HG02852 (cell line): Measurements from ENCODE around the gene RANBP17.

Experiments used
- ATAC-seq: cut with Tn5 transposase; IDR thresholded peaks from one replicate; pipeline ENCODE4 v1.9.1; 2021; ENCODE audit warnings: mild to moderate bottlenecking, moderate library complexity; ENCODE audit not compliant: unreplicated experiment

The RANBP17 gene

DNA sequence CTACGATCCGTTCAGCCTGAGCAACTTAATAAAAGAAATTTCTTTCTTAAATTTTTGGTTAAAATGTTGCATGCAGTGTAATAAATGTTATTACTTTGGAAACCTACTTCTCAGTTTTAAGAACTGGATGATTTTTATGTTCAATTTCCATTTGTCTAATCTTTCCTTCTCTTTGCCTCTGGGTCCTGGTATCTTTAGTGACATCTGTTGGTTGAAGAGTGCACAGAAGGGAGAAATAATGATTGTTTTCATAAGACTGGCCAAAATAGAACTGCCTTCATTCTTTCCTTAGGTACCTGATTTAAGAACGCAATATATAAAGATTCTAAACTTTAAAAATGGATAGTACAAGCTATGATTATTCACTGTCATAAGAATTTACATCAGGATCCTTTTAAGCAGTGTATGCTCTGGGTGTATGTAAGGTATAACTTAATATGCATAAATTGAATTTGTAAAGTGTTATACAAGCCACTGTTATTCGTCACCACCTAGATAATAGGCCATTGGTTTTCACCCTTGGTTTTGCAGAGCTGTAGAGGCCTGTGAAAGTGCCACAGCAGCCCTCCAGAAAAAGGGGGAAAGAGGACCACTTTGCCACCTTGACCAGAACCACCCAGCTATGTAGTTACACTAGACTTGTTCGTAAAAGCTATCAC, 364.4 kb downstream of the RANBP17 start:
- no peak for ATAC-seq

DNA sequence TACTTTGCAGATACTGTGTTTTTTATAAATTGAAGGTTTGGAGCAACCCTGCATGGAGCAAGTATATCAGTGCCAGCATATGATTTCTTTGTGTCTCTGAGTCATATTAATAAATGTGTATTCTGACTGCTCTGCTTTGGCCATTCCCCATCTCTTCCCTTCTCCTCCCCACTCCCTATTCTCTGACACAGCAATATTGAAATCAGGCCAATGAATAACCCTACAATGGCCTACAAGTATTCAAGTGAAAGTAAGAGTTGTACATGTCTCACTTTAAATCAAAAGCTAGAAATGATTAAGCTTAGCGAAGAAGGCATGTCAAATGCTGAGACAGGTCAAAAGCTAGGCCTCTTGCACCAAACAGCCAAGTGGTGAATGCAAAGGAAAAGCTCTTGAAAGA, 365.0 kb downstream of the RANBP17 start:
- ATAC-seq = no peak

DNA sequence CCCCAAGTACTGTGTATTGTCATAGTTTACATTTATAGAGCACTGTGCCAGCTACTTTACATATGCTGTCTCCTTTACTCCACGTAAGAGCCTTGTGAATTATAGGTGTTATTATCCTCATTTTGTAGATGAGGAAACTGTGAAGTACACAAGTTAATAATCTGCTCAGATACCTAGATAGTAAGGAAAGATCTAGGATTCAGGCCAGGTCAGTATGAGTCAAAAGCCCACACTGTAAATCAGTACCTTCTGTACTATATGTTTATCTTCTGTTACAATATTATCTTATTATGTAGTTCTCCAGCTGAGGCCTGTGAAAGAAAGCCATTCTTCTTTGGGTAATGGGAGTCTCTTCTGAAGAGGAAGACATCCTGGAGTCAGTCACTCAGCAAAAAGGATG, 374.8 kb downstream of the RANBP17 start:
- ATAC-seq = no peak

DNA sequence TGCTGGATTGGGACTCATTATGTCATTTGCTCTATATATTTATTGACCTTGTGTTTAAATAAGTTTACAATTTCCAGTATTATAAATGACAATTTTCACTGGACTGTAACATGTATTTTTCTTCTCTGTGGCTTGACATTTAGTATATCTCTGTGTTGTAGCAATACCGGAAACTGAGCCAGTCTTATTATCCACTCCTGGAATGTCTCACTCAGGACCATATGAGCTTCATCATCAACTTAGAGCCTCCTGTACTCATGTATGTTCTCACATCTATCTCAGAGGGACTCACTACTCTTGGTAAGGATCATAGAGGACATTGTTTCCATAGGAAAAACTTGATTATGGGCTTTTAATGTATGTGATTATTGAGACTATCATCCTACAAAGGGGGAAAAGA, 380.7 kb downstream of the RANBP17 start:
- no peak for ATAC-seq

DNA sequence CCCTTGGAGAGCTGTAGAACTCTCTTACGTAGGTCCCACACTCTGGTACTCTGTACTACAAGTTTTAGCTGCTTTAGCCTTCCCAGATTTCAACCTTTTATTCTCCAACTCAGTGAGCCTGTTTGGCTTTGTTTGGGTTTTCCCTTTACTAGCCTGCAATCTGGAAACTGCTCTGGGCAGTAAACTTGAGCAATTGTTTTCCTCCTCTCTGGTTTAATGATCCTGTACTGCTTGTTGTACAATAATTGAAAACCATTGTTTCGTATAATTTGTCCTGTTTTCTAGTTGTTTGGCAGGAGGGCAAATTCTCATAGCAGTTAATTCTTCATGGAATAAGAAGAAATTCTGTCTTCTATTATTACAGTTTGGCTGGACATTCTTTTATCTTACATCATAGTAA, 384.4 kb downstream of the RANBP17 start:
- ATAC-seq = no peak

DNA sequence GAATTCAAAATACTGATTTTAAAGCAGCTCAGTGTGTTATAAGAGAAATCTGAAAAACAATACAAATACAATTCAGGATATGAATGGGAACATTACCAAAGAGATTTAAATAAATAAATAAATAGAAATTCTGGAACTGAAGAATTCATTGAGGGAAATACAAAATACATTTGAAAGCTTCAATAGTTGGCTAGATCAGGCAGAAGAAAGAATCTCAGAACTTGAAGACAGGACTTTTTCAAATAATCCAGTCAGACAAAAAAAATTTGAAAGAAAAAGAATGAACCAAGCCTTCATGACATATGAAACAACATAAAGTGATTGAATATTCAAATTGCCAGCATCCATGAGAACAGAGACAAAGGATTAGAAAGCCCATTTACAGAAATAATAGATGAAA, 387.6 kb downstream of the RANBP17 start:
- ATAC-seq = no peak

DNA sequence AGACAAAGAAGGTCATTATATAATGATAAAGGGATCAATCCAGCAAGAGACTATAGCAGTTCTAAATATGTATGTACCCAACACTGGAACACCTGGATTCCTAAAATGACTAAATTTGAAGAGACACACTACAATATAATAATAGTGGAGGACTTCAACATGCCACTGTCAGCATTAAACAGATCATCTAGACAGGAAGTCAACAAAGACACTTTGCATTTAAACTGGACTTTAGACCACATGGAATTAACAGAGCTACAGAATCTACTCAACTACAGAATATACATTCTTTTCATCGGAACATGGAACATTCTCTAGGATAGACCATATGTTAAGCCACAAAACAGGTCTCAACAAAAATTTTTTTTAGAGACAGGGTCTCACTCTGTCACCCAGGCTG, 388.9 kb downstream of the RANBP17 start:
- ATAC-seq = no peak

DNA sequence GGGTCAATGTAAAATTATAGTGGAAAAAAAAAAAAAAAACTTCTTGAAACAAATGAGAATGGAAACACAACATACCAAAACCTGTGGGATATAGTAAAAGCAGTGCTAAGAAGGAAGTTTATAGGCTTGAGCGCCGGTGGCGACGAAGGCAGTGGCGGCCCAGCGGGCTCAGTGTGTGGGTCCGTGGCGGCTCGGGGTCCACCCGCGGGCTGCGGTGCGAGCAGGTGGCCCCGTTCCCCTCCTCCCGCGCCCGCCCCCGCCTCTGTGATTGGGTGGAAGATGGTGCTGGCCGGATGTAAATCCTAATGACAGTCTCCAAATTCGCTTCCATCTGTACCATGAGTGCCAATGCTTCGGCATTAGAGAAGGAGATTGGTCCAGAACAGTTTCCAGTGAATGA, 389.7 kb downstream of the RANBP17 start:
- ATAC-seq = no peak

DNA sequence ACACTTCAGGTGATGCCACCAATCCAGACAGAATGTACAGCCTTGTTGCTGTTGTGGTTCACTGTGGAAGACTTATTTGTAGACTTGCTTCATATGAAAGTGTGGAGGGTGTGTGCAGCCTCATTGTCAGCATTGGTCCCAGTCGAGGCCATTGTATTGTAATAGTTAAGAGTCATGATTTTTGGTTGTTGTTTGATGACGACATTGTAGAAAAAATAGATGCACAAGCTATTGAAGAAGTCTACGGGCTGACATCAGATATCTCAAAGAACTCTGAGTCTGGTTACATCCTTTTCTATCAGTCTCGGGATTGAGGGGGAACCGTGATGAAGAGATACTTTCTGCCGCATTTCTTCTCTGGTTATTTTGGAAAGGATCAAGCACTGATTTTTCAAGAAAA, 390.9 kb downstream of the RANBP17 start:
- no peak for ATAC-seq

DNA sequence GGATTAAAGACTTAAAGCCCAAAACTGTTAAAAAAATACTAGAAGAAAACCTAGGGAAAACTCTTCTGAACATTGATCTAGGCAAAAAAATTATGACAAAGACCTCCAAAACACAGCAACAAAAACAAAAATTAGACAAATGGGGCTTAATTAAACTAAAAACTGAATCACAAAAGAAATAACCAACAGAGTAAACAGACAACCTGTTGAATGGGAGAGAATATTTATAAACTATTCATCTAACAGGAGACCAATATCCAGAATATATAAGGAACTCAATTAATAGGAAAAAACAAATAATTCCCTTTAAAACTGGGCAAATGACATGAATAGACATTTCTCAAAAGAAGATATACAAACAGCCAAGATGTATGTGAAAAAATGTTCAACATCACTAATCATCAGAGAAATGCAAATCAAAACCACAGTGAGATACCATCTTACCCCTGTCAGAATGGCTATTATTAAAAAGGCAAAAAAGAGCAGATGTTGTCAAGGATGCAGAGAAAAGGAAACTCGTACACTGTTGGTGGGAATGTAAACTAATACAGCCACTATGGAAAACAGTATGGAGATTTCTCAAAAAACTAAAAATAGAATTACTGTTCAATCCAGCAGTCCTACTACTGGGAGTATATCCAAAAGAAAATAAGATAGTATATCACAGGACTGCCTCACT, 397.1 kb downstream of the RANBP17 start:
- ATAC-seq = no peak

DNA sequence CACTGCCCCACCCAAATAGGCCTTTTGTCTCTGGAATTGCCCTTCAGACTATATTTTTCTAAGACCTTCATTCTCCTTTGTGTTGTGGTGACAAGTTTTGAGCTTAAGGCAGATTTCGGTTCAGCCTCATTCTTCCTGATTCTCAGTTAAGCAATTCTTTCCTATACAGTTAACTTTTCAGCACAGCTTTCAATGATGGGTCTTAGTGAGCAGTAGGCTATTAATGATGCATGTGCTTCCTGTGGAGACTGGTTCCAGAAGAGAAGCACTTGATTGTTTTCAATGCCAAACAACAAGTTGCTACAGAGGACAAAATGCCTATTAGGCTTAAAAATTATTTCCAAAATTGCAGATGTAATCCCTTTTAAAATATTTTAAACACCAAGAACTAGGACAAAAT, 399.5 kb downstream of the RANBP17 start:
- no peak for ATAC-seq

DNA sequence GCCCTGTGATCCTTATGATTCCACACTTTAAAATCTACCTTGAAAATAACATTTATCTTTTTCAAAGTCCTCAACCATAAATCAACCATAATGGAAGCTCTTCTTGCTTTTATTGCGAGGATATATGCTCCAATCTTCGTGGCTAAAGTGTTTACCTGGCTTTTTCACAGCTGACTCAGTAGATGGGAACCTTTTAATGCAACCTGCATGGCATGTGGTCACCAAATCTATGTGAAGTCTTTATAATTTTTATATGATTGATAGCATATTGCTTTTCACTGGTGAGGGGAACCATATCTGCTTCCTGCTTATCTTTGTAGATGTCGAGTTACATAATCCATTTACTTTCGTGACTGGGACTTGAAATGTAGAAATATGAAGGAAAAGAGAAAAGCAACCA, 400.1 kb downstream of the RANBP17 start:
- no peak for ATAC-seq

DNA sequence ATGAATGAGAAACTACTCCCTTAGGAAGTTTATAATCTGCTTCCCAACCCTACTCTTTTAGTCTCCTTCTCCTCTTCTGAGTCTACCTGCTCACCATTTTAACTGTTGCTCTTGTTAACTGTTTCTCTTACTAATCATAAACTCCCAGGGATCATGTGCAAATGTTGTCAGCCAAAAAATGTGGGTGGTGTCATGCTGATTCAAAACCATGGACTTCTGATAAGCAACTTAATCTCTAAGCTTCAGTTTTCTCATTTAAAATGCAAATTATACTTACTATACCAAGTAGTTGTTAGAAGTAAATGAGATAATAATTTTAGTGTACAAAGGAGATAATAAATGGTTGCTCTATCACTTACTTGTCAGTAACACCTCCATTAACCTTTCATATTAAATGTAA, 401.4 kb downstream of the RANBP17 start:
- no peak for ATAC-seq

DNA sequence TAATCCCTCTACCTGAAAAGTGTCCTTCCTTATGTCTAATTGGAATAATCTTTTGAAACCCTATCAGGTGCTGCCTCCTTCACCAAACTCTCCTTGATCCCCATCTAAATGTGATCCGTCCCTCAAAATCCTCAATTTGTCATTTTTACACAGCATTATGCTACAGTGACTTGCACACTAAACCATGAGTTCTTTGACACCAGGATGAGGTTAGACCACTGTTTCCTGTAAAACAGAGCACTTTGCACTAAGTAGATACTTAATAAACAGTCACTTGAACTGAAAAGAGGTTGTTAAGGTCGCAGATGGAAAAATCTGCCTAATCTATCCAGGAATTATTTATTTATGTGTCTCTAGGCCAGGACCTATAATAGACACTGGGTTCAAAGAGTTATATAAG, 403.0 kb downstream of the RANBP17 start:
- no peak for ATAC-seq

DNA sequence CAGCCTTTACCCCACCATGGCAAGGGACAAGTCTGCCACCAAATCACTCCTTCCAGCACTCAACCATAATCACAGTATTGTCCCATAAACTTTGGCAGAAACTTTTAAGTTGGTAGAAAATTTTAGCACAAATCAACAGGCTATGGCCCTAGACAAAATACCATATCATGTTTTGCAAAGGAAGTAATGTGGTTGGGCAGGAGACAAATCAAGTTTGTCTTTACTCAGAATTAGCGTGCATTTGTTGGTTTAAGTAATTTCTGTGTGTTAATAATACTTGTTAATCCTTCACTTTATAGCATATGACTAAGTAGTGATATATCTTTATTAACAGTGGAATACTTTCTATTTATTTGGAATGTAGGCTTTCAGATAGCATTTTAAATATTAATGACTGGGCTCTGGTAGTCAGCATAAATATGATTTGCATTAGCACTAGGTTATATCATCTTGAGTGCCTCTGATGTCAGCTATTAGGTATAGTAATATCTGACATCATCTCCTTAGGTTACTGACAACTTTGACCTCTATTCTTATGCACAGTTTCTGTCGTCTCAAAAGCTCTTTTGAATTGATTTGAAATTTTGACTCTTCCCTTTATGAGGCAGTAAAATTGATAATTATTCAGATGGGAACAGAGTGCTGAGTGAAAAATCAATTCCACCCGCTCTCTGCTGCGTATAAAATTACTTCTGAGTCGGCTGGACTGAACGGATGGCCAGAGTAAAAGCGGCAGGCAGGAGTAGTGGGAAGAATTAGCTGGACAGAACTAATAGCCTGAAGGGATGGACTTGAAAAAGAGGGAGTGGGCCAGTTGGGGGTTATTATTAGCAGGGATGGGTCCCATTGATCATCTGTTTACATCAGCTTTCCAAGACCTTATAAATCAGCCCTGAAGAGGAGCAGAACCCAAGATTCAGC, 407.1 kb downstream of the RANBP17 start:
- no peak for ATAC-seq

DNA sequence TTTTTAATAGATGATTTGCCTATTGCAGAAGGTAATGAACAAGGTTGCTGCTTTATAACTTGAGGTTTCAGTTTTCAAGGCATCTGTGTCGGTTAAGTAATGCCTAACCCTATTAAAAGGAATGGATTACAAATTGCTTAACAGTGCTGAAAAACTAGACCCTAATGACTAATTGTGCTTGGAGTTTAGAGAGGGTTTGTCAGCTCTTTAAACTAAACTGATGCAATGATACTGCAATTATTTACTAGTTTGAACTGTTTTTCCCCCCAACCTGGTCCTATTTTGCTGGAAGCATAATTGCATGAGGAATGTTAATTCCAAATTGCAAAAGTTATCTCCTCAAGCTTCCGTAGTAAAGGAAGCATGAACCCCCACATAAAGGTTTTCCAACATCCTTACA, 407.9 kb downstream of the RANBP17 start:
- ATAC-seq = no peak

DNA sequence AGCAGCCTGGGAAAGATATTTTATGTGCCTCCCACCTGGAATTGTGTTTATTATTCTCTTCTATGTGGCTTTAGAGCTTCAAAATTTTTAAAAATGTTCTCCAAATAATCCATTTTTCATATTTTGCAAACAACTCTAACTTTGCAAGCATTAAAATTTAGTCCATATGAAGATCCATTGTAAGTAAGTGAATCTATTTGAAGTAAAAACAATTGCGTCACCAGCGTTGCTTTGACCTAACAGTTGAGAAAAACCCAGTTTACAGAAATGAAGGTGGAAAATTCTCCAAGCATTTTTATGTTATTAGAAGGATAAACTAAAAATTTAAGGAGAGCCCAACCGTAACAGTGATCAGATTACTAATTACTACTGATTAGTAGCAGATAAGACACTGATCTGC, 408.3 kb downstream of the RANBP17 start:
- no peak for ATAC-seq

DNA sequence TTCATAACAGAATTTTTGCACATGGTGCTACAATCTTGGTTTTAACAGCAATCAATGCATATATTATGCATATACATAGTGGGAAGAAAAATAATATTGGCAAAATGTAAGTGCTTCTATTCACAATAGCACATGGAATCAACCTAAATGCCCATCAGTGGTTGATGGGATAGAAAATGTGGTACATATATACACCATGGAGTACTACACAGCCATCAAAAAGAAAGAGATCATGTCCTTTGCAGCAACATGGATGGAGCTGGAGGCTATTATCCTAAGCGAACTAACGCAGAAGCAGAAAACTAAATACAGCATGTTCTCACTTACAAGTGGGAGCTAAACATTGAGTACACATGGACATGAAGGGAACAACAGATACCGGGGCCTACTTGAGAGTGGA, 410.0 kb downstream of the RANBP17 start:
- no peak for ATAC-seq

DNA sequence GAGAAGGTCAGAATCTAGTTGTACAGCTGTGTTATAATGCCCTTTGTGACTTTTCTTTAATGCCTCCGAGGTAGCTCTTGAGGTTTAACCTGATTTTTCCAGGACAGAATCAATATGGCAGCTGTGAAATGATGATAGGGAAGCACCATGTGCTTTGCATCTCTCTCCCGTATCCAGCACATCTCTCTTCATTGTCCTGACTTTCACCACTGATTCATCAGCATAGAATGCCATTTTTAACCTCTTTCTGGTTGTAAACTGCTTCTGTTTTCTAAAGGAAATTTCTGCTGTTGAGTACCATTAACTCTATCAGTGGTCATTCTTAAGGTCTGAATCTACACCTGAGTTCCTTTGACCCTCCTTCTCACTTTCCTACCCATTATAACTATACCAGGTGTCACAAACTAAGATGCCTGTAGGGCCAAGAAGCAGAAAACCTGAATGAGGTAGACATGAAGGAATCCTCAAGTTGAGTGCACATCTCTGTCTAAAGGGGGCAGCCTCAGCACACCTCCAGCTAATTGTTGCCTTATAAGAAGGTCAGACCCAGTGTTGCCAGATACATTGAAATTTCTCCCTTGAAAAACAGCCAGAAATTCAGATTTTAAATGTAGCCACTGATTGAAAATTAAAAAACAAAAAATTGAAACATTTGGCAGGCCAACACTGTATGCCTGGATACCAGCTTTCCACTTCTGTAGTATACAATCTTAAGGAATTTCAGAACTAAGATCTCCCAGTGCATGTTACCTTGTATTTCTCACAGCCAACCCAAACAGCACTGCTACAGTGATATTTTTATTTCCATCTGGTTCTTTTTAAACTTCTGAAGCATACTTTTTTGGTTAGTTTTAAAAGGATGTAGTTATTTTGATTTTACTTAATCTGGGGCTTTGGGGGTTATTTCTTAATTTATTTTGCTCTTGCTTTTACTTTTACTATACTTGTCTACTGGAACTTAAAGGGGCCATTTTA, 411.5 kb downstream of the RANBP17 start:
- no peak for ATAC-seq

DNA sequence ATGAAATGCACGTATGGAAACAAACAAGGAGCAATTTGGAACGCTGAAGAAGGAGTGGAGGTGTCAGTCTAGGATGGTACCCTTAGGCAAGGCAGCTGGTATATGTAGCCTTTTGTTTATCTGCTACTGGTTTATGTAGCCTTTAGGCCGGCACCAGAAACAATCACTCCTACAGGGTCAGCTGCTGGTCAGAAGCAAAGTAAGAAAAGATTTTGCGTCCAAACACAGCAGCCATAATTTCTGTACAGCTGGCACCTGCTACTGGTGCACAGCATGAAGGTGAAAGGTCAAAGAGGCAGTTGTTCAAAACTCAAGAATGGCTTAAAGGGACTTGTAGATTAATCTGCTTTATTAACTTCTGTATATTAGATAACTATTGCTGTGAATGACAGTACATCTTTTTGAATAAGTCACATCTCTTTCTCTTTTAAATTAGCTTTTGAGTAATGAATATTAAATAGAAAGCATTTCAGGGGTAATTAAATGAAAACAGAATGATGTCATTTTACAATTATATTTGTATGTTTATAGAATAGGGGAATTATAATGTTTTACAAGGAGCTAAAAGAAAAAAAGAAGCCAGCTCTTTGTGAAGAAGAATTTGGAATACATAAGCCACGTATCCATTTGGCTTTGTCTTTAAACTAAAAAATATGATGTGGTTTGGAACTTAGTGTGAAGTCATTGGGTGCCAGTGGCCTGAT, 414.2 kb downstream of the RANBP17 start:
- ATAC-seq = no peak
